ENCODE data around the gene RHD. TPM values are rescaled to one million over a fixed set of nuclear protein-coding genes. Genes with fewer than 3 reads are reported as not detected.
A peak's percentile ranks its signal among the peaks of the same experiment; 100 is the strongest.
"Not testable (repeated sequence)": the region's sequence is repeated elsewhere in the genome, so short reads cannot be mapped to it uniquely, and the experiment has no call there.

RHD gene
- total RNA-seq, 1 experiment from 2014 or later: not detected

GRCh38 chr1:25255706-25256577, 16.4 kb upstream of the RHD start:
- no peak for DNase-seq (ENCODE audit: low spot score)
- in situ Hi-C loops (cut with HindIII; ENCODE audit: low sequenced_read_pairs): no loop called here

- DNase-seq (ENCODE audit: low spot score): no peak
- in situ Hi-C loops (cut with HindIII; ENCODE audit: low sequenced_read_pairs): no loop called here
These were observed 15.7 kb upstream of the RHD start for GRCh38 chr1:25256578-25256965.

- in situ Hi-C loops (cut with HindIII; ENCODE audit: low sequenced_read_pairs): no loop called here
- no peak for DNase-seq (ENCODE audit: low spot score)
These were observed 15.1 kb upstream of the RHD start for GRCh38 chr1:25257196-25257595.

- in situ Hi-C loops (cut with HindIII; ENCODE audit: low sequenced_read_pairs); DNase-seq (ENCODE audit: low spot score): not testable (repeated sequence)
These were observed 12.5 kb upstream of the RHD start for GRCh38 chr1:25259813-25260212.

GRCh38 chr1:25260336-25260735, 12.0 kb upstream of the RHD start:
- in situ Hi-C loops (cut with HindIII; ENCODE audit: low sequenced_read_pairs); DNase-seq (ENCODE audit: low spot score): not testable (repeated sequence)

- in situ Hi-C loops (cut with HindIII; ENCODE audit: low sequenced_read_pairs); DNase-seq (ENCODE audit: low spot score): not testable (repeated sequence)
These were observed 5.6 kb upstream of the RHD start for GRCh38 chr1:25266554-25267287.

- DNase-seq (ENCODE audit: low spot score): peak; percentile 63
- in situ Hi-C loops (cut with HindIII; ENCODE audit: low sequenced_read_pairs): not testable (repeated sequence)
These were observed 4.8 kb upstream of the RHD start for GRCh38 chr1:25267288-25268142.

GRCh38 chr1:25268143-25268760, 4.1 kb upstream of the RHD start:
- DNase-seq (ENCODE audit: low spot score); in situ Hi-C loops (cut with HindIII; ENCODE audit: low sequenced_read_pairs): not testable (repeated sequence)

- in situ Hi-C loops (cut with HindIII; ENCODE audit: low sequenced_read_pairs); DNase-seq (ENCODE audit: low spot score): not testable (repeated sequence)
These were observed 3.3 kb downstream of the RHD start for GRCh38 chr1:25275648-25276047.

GRCh38 chr1:25277295-25277694, 5.0 kb downstream of the RHD start:
- in situ Hi-C loops (cut with HindIII; ENCODE audit: low sequenced_read_pairs): not testable (repeated sequence)

GRCh38 chr1:25278358-25278757, 6.0 kb downstream of the RHD start:
- DNase-seq (ENCODE audit: low spot score); in situ Hi-C loops (cut with HindIII; ENCODE audit: low sequenced_read_pairs): not testable (repeated sequence)

More at GRCh38 chr1:25277295-25277694, 5.0 kb downstream of the RHD start:
- not testable (repeated sequence) for DNase-seq (ENCODE audit: low spot score)

GRCh38 chr1:25278790-25279189, 6.5 kb downstream of the RHD start:
- in situ Hi-C loops (cut with HindIII; ENCODE audit: low sequenced_read_pairs): not testable (repeated sequence)

GRCh38 chr1:25279693-25280111, 7.4 kb downstream of the RHD start:
- DNase-seq (ENCODE audit: low spot score); in situ Hi-C loops (cut with HindIII; ENCODE audit: low sequenced_read_pairs): not testable (repeated sequence)

More at GRCh38 chr1:25278790-25279189, 6.5 kb downstream of the RHD start:
- not testable (repeated sequence) for DNase-seq (ENCODE audit: low spot score)

- in situ Hi-C loops (cut with HindIII; ENCODE audit: low sequenced_read_pairs); DNase-seq (ENCODE audit: low spot score): not testable (repeated sequence)
These were observed 13.6 kb downstream of the RHD start for GRCh38 chr1:25285862-25286261.

- in situ Hi-C loops (cut with HindIII; ENCODE audit: low sequenced_read_pairs): not testable (repeated sequence)
- peak; percentile 0 for DNase-seq (ENCODE audit: low spot score)
These were observed 14.9 kb downstream of the RHD start for GRCh38 chr1:25287164-25287563.

- in situ Hi-C loops (cut with HindIII; ENCODE audit: low sequenced_read_pairs); DNase-seq (ENCODE audit: low spot score): not testable (repeated sequence)
These were observed 16.3 kb downstream of the RHD start for GRCh38 chr1:25288573-25289101.

- in situ Hi-C loops (cut with HindIII; ENCODE audit: low sequenced_read_pairs): not testable (repeated sequence)
These were observed 17.7 kb downstream of the RHD start for GRCh38 chr1:25290043-25290442.

GRCh38 chr1:25293426-25293825, 21.1 kb downstream of the RHD start:
- DNase-seq (ENCODE audit: low spot score); in situ Hi-C loops (cut with HindIII; ENCODE audit: low sequenced_read_pairs): not testable (repeated sequence)

More at GRCh38 chr1:25290043-25290442, 17.7 kb downstream of the RHD start:
- not testable (repeated sequence) for DNase-seq (ENCODE audit: low spot score)

Measured in G401 (cell line).